Activated T-cell treated with anti-CD3 and anti-CD28 coated beads for 4 hours (primary cell): ENCODE results near the gene PDE6A.

ENCODE experiments used
- DNase-seq: peaks from one replicate; pipeline ENCODE4 v3.0.0-alpha.2; 2020

Gene PDE6A

DNA sequence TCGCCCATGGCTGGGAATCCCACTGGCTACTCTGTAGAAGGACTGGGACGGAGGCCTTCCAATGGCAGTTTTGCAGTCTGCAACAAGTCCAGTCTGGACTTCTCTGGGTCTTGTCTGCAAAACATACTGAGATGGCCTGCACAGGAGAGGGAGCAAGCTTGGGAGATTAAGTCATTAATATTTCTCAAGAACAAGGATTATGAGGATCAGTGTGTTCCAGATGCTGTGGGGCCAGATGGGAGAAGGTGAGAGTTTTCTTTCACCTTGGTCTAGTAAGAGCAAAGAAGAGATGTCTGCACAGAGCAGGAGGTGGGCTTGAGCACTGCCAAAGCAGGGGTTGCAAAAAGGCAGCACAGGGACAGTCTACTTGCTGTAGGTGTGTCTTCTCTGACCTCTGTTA is at the start of gene PDE6A:
PDE6A (minus strand) TSS at position 128 of the 400 bp plus-strand sequence; CDS start at position 8, 120 bp downstream.
- DNase-seq: no peak

DNA sequence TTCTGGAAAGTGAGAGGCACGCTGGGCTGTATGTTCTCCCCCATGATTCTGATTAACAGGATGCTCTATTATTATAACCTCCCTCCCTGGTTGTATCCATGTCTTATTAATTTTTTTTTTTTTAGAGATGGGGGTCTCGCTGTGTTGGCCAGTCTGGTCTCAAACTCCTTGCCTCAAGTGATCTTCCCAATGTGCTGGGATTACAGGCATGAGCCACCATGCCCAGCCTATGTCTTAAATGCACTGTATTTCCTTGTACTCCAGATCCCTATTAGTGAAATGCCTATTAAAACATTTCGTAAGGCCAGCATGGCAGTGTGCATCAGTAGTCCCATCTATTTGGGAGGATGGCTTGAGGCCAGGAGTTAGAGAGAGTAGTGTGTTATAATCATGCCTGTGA is 48.9 kb upstream of the PDE6A start:
- no peak for DNase-seq

DNA sequence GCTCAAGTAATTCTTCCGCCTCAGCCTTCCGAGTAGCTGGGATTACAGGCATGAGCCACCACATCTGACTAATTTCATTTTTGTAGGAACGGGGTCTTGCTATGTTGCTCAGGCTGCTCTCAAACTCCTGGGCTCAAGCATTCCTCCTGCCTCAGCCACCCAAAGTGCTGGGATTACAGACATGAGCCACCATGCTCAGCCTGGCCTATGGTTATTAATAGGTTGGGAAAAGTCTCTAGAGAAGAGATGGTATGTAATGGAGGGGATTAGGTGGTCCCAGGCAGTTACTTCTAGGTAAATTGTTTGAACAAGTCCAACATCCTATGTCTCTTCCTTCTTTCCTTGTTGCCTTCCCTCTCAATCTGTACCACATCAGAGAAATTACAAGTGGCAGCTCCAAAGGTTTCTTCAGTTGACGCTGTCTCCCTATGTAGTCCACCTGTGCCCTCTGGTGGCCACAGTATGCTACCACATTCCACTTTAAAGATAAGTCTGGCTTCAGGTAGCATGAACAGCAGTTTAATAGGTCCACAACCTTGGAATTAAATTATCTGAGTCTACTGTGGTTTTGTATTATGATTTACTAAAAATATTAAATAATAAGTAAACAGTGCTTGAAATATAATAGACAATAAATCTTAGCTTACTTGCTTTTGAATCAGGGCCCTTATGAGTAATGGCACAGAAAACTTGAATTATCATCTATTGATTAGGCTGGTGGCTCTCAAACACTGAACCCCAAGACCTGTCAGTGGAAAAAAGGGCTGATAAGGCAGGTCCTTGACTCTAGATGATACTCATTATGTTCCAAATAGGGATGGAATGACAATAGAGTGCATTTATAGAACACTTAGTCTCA is 46.2 kb upstream of the PDE6A start:
- DNase-seq: peak; percentile 67

DNA sequence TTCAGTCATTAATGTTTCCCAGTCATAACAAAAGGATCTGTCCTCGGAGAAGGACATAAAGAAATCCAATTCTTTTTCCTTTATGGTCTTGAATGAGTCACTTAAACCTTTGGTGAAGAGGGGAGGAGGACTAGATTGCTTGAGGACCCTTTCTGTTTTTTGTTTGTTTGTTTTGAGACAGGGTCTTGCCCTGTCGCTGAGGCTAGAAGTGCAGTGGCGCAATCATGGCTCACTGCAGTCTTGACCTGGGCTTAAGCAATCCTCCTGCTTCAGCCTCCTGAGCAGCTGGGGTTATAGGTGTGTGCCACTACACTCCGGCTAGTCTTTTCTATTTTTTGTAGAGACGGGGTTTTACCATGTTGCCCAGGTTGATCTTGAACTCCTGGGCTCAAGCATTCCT is 43.5 kb upstream of the PDE6A start:
- DNase-seq: no peak

DNA sequence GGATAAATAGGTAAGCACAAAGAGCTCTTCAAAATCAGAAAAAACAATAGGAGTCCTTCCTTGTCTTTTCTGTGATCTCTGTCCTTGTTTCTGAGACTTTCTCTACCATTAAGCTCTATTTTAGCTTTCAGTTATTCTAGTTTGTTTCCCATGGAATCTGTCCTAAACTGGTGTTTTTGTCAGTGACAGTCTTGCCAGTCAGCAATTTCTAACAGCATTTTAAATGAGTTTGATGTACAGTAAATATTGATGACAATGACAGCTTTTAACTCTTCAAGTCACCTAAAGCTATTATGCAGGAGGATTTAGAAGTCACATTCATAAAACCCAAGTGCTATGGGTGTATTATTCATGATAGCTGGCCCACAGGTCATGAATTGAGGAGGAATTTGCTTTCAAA is 37.9 kb upstream of the PDE6A start:
- no peak for DNase-seq

- DNase-seq: no peak
Observed at GRCh38 chr5:149981206-149981605, 36.6 kb upstream of the PDE6A start.

- no peak for DNase-seq
Observed at GRCh38 chr5:149979896-149980295, 35.3 kb upstream of the PDE6A start.

GRCh38 chr5:149975409-149975808 is 30.8 kb upstream of the PDE6A start:
- no peak for DNase-seq

DNA sequence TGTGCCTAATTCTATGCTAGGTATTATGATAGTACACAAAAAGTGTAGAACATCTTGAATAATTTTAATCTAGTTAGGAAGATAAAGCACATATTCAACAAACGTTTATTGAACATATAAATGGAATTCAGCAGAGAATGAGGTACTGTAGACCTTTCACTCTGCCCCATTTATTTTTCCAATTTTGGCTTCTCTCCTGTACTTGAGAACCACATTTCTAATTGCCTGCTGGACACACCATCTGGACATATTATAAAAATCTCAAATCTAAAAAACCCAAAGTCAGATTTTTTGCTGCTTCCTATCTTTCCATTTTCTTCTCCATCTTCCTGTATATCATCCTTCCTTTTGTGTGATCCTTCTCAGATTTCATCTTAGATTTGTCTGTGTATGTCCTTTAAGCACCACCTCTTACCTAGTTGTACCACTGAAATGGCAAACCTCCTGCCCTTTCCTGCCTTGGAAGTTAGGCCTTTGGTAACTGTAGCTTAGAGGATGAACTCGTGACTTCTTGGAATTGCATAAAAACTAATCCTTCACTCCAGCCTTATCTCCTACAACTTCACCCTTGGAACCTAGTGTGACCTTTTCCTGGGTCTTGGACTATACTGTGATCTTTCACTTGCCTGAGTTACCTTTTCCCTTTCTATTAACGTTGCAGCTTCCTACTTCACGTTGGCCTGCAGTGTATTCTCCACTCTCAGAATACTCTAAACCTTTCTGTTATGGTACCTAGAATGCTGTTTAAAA is 24.8 kb upstream of the PDE6A start:
- DNase-seq: no peak

- DNase-seq: no peak
Observed at GRCh38 chr5:149966946-149967345, 22.4 kb upstream of the PDE6A start.

DNA sequence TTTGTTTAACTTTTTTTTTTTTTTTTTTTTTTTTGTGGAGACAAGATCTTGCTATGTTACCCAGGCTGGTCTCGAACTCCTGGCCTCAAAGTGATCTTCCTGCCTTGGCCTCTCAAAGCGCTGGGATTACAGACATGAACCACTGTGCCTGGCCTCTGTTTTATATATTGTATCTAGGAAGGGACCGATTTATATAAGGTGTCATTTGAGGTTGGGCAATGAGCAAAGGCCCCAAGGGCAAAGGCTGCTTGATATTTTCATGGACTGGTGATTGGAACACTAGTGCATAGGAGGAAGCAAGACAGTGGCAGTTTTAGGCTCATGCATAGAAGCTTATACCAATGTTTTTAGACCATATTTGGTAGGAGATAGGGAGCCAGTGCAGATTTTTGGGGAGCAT is 19.1 kb upstream of the PDE6A start:
- DNase-seq: no peak

- no peak for DNase-seq
Observed at GRCh38 chr5:149962601-149963300, 18.2 kb upstream of the PDE6A start.

DNA sequence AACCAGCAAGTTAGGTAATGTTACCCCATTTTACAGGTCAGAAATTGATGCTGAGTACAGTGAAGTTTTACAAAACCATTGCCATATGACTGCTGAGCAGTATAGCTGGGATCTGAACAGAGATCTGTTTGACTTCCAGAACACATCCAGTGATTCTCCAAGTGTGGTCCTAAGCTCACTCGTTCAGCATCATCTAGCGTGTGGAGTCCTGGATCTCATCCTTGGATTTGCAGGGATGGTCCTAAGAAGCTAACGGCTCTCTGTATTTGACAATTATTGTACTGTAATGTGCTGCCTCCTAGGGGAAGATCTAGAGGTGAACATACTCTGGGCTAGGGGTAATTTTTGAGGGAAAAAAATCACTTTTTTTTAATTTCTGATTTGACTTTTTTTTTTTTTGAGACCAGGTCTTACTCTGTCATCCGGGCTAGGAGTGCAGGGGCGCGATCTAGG is 17.4 kb upstream of the PDE6A start:
- DNase-seq: no peak

GRCh38 chr5:149961186-149961685 is 16.6 kb upstream of the PDE6A start:
- no peak for DNase-seq

GRCh38 chr5:149960272-149961185 is 15.9 kb upstream of the PDE6A start, which contains the start of gene SLC26A2:
Gene SLC26A2, plus strand, starts transcription at chr5:149960758. Its CDS starts 16,895 bp downstream, at chr5:149977653.
- peak; percentile 88 for DNase-seq

DNA sequence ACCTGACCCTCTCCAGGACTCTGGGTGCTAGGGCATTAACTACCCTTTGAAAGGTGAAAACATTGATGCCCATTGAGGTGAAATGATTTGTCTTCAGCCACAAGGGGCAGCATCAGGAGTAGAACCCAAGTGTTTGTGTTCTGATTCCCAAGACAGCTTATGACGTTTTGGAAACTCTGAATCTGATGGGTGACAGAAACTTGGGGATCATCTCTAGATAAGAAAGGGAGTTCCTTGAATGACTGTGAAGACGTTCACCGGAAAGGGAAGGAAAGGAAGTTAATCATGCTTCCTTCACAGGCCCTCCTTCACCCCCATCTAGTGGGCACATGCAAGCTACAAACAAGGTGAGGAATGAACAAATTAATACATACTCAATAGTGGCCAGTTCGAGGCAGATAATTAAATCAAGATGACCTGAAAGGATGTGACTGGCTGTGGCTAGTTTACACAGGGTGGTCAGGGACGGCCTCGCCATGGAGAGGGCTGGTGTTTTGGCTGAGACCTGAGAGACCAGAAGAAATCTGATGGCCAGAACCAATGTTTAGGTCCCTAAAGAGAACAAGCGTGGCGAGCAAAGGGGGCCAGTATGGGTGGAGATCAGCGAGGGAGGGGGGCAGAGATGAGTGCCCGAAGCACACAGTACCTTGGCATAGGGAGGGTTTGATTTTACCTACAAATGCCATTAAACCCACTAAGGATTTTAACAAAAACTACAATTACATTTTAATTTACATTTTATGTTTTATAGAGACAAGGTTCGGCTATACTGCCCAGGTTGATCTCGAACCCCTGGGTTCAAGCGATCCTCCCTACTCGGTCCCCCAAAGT is 15.0 kb upstream of the PDE6A start:
- peak; percentile 43 for DNase-seq

DNA sequence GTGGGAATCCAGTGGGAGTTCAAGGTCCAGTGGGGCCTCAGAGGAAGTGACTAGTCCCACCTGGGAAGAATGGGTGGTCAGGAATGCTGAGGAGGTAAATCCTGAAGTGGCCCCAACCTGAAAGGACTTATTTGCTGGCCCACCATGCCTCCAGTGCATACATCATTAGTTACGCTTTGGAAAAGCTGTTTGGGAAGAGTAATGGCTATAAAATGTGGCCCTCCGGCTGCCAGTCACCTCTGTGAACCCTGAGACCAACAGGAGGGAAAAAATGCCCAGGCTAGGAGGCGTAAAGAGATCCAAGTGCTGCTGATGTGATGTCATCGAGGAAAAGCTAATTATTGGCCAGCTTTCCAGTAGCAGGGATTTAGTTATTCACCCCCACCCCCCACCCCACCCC is 13.3 kb upstream of the PDE6A start:
- DNase-seq: no peak

GRCh38 chr5:149956685-149957084 is 12.1 kb upstream of the PDE6A start:
- DNase-seq: no peak

- no peak for DNase-seq
Observed at GRCh38 chr5:149954798-149955197, 10.2 kb upstream of the PDE6A start.

DNA sequence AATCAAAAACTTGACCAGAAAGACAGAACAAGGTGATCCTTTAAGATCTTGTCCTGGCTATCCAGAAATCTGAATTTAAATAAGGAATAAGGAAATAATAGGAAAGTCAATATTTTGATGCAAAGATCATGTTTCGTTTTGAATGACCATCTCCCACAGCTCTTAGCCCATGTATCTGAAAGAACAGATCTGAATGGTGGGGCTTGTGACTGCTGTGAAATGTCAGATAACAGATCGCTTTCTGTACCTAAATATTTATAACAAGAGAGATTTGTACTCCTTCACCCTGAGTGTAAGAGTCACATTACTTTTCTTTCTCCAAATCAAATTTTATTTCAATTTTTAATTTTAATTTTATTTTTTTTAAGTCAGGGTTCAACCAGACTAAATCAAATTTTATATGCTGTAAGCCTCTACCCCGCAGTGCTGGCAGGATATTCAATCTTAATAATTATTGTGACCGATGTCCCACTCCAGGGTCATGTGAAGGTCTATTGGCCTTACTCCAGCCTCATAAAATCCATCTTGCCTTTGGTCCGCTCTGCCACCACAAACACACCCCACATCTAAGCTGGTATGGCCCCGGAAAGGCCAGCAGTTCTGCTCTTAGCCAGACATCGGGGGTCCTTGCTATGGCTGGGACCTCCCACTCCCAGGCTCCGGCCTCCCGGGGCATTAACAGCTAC is 9.0 kb upstream of the PDE6A start:
- no peak for DNase-seq
